NCI-H446 treated with DMSO at 0.1 percent for 48 hours (cell line): Measurements from ENCODE around the gene VSTM2B.

Source experiments
- DNase-seq: peaks from one replicate; lab custom pipeline; 2025; lab: John Stamatoyannopoulos, UW

The VSTM2B gene

DNA sequence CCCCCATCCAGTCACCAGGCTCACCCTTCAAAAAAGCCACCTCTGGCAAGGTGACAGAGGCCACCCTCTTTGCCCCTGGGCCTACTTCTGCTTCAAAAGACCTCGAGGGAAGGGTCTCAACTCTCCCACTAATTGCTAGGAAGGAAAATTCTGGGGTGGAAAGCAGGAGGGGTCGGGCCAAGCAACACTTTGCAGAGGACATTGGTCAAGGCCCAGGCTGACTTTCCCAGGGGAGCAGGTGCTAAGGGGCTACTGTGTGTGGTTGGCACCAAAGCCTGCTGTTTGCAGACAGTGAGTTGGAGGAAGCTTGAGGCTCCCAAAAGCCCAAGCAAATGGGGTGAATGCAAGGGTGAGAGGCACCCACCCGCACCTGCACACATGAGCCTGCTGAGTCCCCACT is 28.6 kb upstream of the VSTM2B start:
- no peak for DNase-seq

- no peak for DNase-seq
Measured at GRCh38 chr19:29497686-29498436, 27.9 kb upstream of the VSTM2B start.

GRCh38 chr19:29499261-29499920 is 26.4 kb upstream of the VSTM2B start:
- no peak for DNase-seq

DNA sequence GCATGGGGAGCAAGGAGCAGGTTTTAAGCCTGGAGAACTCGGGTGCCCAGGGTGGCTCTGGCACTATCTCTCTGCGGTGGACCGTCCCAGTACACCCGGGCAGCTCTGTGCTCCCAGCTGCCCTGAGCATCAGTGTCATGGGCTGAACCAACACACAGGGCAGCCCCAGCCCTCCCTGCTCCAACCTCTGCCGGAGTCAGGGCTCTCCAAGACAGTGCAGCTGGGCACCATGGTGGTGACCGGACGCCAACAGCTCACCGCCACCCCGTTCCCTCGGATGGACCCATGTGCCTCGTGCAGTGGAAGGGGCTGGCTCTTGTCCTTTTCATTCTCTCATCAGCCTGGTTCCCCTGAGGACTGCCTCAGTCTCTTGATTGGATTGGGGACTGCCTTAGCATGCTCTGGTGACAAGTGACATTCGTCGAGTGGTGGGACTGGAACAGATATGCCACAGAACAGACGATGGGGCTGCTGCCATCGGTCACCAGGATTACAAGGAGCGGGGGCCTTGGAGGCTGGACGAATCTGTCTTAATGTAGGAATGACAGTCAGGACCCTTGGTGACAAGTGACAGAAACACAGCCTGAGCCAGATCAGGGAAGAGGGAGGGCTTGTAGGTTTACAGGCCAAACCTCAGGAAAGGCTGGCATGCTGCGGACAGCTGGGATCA is 25.7 kb upstream of the VSTM2B start:
- DNase-seq = no peak

GRCh38 chr19:29501816-29502580 is 23.8 kb upstream of the VSTM2B start:
- no peak for DNase-seq

DNA sequence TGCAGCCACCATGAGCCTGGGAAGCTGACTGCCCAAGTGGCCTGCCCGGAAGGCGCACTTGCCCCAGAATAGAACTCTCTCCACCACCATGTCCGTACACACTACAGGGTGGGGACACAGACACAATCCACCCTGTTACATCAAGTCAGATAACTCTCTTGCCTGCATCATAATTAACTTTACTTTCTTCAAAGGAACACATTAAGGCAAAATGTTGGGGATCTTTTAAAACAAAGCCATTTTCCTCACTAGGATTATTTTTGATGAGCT is 23.3 kb upstream of the VSTM2B start:
- no peak for DNase-seq

DNA sequence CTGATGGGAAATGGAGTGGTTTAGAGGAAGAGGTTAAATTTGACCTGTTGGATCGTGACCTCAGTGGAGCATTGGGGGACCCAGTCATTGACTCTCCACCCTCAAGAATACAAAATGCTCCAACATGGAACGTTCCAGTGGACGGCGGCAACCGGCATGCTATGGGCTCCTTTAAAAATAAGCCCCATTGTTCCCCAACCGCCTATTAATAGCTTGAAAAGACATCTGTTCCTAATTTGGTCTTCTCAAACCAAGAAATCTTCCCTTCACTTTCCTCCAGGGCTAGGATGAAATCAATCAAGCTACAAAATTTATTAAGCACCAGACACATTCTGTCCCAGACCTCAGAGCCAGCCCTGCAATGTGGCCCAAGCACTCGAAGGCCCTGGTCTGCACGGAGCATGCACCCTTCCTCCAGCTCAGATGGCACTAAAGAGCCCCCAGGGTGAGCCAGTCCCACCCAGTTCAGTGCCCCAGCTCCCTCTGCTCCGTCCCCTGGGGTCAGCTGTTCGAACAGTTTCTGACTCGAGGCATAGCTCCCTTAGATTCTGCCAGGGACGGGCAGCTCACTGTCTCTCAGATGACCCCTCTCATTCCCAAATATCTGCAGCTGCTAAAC is 22.5 kb upstream of the VSTM2B start:
- no peak for DNase-seq

DNA sequence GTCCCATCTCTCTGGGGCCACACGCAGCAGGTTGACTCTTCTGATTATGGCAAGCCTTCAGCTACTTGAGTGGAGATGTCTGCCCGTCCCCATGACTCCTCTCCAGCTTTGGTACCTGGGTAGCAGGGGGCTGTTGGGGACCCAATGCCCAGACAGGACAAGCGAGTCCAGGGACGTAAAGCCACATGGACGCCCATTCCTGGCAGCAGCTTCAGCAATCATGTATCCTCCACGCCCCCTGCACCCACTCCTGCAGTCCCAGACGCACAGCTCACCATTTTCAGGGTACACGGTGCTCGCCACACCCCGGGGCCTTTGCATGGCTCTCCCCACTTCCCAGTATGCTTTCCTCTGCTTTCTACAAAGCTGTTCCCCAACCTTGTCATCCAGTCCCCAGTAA is 22.0 kb upstream of the VSTM2B start:
- no peak for DNase-seq

- no peak for DNase-seq
Measured at GRCh38 chr19:29504454-29504853, 21.3 kb upstream of the VSTM2B start.

- DNase-seq = no peak
Measured at GRCh38 chr19:29505097-29505824, 20.5 kb upstream of the VSTM2B start.

GRCh38 chr19:29506619-29506911 is 19.2 kb upstream of the VSTM2B start:
- no peak for DNase-seq

DNA sequence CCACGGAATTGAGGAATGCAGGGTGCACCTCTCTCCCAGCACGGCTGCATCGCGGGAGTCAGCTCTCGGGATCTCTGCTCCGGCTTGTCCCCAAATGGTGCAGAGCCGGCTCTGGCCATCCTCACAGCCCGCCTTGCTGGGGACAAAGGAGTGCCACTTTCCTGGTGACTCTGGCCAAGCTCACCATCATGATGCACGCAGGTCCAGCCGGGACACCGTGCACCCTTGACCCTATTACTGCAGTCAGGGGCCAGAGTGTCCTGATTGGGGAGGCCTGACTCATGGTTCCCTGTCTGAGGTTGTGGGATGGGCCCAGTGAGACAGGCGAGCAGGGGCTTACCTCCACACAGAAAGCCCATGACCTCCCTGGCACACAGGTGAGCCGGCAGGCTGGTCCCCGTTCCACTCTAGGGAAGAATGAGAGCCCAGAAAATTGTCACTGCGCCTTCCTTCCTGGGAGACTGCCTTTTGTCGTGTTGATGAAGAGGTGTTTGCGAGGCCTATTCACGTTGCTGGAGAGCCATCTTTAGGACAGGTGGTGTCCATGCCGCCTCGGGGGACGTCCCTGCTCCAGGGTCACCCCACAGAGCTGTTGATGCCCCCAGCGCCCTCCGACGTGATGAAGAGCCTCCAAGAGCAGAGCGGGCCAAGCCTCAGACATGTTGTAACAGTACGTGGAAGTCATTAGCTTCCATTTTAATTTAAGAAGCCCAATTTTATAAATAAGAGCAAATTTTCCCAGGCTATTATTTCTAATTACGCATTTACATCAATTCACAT is 18.5 kb upstream of the VSTM2B start:
- DNase-seq = no peak

GRCh38 chr19:29508181-29508580 is 17.6 kb upstream of the VSTM2B start:
- DNase-seq = no peak

GRCh38 chr19:29509456-29509855 is 16.3 kb upstream of the VSTM2B start:
- DNase-seq = no peak

DNA sequence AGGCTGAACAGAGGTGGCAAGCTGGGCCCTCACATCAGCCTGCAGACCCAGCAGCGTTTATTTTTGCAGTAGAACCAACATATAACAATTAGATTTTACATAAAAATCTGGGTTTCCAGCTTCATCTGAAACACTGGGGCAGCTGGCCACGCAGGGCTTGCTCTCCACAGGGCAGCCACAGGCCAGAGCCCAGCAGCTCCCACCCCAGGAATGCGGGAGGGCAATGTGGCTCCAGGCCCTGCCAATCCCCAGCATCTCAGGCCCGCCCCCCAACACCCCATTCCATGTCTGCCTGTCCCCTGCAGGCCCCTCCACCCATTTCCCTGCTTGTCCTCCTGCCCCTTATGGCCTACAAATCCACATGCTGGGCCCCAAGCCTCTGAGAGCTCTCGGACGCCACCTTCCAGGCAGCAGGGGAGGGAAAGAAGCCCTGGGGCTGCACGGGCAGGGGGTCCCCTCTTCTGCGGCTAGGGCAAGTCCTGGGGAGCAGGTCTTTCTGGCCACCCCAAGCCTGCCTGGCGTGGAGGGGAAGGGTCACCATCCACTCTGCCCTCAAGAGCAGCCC is 15.0 kb upstream of the VSTM2B start:
- DNase-seq = no peak

DNA sequence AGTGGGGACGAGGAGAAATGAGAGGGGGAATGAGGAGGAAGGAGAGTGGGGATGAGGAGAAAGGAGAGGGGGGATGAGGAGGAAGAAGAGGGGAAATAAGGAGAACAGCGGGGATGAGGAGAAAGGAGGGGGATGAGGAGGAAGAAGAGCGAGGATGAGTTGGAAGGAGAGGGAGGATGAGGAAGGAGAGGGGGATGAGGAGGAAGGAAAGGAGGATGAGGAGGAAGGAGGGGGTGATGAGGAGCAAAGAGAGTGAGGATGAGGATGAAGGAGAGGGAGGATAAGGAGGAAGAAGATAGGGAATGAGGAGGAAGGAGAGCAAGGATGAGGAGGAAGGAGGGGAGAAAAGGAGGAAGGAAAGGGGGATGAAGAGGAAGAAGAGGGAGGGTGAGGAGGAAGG is 14.0 kb upstream of the VSTM2B start:
- DNase-seq = no peak

DNA sequence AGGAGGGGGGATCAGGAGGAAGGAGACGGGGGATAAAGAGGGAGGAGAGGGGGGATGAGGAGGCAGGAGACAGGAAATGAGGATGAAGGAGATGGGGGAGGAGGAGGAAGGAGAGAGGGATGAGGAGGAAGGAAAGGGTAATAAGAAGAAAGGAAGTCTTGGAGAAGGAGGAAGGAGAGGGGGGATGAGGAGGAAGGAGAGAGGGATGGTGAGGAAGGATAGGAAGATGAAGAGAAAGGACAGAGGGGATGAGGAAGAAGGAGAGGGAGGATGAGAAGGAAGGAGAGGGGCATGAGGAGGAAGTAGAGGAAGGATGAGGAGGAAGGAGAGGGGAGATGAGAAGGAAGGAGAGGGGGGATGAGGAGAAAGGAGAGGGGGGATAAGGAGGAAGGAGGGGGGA is 13.0 kb upstream of the VSTM2B start:
- no peak for DNase-seq

- no peak for DNase-seq
Measured at GRCh38 chr19:29514525-29515232, 11.1 kb upstream of the VSTM2B start.

DNA sequence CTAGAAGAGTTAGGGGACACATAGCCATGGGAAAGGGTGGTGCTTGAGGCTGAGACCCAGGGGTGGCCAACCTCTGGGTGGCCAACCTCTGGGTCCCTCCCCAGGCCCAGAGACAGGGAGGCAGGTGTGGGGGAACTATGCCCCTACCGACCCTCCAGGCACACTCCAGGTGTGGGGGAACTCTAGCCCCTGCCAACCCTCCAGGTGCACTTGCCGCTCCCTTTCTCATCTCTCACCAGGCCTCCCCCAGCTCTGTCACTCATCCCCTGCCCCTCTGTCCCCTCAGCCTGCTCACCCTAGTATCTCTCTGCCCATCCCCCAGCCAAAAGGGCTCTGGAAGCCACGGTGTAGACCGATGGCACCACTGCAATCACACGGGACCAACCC is 10.6 kb upstream of the VSTM2B start:
- no peak for DNase-seq

- no peak for DNase-seq
Measured at GRCh38 chr19:29515706-29516357, 10.0 kb upstream of the VSTM2B start.
